ENCODE measurements around the gene BRIP1.
"Not testable (repeated sequence)": the region's sequence is repeated elsewhere in the genome, so short reads cannot be mapped to it uniquely, and the experiment has no call there.

Gene BRIP1

DNA sequence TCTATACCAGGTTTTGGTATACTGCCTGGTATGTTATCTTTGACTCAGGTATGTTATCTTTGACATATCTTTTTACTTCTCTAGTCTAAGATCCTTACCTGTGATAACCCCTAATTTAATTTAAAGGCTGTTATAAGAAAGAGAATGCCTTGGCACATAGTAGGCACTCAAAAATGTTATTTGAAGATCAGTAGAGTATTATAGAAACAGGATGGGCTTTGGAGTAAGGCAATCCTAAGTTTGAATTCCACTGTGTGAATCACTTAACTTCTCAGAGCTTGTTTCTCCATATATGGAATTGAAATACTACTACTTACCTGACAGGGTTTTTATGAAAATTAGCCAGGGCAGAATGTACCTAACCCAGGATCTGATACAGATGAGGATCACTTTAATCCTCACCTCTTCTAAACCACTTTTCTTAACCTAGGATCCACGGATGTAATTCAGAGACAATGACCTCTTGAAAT lies 1.2 kb downstream of the BRIP1 start:
- peak; percentile 74 for DNase-seq

DNA sequence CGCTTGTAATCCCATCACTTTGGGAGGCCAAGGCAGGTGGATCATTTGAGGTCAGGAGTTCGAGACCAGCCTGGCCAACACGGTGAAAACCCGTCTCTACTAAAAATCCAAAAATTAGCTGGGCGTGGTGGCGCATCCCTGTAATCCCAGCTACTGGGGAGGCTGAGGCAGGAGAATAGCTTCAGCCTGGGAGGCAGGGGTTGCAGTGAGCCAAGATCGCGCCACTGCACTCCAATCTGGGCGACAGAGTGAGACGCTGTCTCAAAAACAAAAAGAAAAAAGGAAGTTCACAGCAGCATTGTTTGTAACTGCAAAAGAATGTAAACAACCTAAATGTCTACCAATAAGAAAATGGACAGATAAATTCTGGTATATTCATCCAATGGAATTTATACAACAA lies 2.9 kb downstream of the BRIP1 start:
- not testable (repeated sequence) for DNase-seq

DNA sequence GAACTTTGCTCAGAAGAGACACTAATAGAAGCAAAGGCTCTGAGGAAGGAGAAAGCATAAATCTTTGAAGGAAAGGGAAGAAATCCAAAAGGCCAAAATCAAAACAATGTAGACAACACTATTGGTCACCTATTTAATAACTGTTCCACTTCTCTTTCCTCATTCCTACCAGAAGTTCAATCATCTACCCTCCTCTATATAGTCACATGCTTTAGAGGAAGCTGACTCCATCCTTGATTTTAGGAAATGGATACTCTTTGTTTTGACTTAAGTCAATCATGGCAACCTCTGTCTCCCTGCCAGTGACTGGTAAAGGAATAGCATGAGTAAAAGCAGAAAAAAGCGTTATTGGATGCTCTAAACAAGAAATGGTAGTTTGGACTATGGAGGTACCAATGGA lies 7.3 kb downstream of the BRIP1 start:
- no peak for DNase-seq

DNA sequence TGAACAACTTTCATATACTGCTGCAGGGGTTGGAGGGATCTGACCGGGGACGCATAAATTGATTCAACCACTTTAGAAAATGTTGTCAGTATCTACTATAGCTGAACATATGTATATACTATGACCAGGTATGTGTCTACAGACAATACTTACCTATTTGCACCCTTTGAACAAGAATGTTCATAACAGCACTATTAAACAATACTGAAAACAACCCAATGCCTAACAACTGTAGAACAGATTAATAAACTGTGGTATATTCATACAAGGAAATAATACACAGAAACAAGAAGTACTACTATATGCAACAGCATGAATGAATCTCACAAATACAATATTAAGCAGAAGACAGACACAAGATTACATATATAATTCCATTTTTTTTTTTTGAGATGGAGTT lies 10.5 kb downstream of the BRIP1 start:
- DNase-seq = no peak

DNA sequence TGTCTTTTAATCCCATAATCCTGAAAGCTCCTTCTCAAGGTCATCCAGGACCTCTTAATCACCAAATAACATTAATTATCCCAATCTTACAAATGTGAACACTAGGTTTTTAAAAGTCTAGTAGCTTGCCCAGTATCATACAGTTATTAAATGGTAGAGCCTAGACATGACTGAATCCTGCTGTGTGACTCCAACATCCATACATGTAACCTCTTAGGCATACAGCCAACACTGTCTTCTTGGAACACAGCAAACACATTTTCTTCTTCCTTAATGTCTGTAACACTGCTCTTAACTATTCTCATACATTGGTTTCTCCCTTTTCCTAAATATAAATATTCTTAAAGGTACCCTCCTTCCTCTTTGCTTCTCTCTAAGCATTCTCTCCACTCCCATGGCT lies 13.7 kb downstream of the BRIP1 start:
- DNase-seq = no peak

DNA sequence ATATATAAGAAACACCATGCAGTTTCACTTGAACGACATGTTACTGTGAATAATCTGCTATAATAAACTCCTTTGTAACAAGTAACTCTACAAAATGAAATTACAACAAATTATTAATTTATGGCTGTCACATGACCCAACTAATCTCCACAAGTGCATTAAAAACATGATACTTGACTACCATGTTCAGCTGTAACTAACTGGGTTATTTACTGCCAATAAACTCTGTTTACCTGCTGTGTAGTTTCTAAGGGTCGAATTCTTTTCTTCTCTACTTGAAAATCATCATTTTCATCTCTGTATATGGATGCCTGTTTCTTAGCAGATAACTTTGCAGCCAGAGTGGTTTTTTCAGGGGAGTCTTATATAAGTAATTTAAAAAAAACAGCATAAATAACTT lies 14.4 kb downstream of the BRIP1 start:
- no peak for DNase-seq

DNA sequence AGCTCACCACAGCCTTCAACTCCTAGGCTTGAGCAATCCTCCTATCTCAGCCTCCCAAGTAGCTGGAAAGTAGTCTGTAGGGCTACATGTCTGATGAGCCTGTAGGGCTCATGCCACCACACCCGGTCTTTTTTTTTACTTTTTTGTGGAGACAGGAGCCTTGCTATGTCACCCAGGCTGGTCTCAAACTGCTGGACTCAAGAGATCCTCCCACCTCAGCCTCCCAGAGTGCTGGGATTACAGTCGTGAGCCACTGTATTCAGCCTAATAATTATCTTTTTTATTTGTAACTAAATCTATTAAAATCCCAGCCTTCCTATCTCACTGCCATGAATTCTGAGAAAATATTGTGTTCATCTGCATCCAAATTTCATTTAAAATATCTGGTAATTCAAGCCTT lies 15.1 kb downstream of the BRIP1 start:
- no peak for DNase-seq

DNA sequence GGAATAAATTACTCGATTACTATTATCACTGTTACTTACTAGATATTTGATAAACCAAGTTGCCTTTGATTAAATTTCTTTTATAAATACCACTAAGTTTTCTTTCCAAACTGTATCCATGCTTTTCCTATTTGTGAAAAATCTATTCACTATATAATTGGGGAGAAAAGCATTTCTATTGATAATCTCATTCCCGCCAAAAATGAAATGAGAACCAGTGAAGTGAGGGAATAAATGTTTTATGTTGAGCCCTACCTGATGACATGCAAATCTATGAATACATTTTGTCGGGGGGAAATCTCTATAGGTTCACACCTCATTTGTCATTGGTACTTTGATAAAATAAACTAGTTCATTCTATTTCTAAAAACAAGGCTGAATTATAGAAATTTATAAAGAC lies 15.7 kb downstream of the BRIP1 start:
- no peak for DNase-seq

DNA sequence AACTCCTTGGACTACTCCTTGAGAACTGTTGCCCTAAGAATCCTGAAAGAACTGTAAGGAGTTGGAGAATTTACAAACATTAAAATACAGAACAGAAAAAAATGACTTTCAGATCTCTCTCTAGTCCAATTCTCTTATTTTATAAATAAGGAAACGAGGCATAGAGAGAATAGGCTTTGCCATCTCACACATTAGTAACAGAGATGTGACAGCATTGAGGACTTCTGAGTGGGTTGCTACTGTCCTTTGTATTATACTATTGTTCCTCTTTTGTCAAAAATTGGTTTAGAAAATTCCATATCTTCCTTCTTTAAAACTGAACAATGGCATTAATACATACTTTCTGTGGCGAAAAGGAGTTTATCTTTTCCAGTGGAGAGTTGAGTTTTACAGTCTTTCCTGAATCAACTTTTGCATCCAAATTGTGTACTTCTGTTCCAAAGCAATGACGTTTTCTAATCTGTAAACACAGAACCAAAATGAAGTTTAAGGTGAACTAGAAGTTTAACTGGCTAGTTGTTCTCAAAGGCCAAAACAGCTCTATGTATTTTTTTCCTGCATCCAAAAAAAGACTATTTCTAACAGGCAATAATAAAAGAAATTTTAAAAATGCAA lies 16.5 kb downstream of the BRIP1 start:
- DNase-seq = no peak

DNA sequence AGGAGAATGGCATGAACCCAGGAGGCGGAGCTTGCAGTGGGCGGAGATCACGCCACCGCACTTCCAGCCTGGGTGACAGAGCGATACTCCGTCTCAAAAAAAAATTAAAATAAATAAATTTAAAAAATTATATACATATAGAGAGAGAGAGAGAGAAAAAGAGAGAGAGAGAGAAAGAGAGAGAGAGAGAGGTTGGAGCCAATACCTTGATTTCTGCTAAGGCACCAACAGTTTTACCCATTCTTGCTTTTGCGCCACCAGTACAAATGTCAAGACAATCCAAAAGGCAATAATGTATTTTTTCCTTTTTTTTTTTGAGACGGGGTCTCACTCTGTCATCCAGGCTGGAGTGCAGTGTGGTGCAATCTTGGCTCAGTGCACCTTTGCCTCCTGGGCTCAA lies 17.2 kb downstream of the BRIP1 start:
- DNase-seq = no peak

DNA sequence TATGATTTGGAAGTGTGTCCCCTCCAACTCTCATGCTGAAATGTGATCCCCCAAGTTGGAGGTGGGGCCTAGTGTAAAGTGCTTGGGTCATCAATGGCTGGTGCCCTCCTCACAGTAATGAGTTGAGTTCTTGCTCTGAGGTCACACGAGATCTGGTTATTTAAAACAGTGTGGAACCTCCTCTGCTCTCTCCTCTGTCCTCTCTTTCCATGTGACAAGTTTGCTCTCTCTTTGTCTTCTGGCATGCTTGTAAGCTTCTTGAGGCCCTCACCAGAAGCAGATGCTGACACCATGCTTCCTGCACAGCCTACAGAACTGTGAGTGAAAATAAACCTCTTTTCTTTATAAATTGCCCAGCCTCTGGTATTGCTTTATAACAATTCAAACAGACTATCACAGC lies 19.9 kb downstream of the BRIP1 start:
- no peak for DNase-seq

DNA sequence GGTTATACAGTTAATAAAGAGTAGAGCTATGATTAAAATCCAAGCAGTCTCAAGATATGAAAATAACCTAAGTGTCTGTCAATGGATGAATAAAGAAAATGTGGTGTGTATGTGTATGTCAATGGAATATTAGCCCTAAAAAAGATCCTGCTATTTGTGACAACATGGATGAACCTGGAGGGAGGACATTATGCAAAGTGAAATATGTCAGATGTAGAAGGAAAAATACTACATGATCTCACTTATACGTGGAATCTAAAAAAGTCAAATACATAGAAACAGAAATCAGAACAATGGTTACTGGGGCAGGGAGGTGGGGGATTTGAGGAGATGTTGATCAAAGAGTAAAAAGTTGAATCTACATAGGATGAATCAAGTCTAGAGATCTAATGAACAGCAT lies 20.4 kb downstream of the BRIP1 start:
- DNase-seq = no peak

DNA sequence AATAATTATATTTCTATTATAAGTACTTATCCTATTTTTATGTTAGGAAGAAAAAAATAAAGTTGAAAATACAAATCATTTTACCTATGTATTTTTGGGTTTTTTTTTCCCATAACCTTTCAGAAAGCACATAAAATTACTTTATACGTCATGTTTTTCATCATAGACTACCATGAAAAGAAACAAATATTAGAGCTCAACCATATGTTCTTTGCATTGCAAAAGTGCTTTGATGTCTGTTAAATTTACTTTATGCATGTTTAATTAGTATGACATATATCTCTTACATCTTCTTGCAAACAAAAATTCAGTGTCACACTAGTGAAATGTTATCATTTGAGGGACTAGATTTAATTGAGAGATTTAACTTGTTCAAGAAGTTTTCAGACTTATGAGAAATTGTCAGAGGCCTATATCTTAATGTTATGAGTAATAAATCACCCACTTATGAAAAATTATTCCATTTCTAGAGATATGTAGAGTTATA lies 24.0 kb downstream of the BRIP1 start:
- no peak for DNase-seq

DNA sequence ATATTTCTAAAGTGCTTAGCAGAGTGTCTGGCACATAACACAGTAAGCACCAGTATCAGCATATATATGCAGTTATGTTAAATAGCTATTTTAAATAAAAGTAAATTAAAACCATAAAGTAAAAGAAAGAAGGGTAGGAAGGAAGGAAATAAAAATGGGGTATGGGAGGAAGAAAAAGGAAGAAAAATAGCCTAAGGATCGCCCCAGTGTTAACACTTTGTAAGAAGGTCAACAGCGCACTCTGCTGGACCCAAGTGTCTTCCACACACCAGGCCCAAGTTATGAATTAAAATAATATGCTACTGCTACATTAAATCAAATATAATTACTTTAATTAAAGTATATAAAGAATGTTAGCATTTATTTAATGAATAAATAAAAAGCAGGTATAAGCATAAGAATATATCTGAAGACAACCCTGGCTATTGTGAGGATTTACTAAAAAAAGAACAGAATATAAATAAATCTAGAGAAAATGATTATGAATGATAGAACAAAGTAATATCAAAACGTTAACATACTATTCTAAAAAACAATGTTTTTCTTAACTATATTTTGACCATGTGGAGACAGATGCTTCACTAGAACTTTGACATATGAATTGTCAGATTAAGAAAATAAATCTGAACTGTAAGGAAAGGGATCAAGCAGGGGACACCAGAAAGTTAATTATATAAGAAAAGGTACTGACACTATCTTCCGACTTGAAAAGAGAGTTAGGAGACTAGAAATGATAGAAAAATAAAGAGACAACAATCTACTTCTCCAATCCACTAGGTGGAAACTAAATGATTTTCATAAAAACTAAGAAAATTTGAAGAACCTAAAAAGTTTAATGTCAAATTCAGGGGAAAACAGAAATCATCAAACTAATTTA lies 25.9 kb downstream of the BRIP1 start:
- peak; percentile 57 for DNase-seq

DNA sequence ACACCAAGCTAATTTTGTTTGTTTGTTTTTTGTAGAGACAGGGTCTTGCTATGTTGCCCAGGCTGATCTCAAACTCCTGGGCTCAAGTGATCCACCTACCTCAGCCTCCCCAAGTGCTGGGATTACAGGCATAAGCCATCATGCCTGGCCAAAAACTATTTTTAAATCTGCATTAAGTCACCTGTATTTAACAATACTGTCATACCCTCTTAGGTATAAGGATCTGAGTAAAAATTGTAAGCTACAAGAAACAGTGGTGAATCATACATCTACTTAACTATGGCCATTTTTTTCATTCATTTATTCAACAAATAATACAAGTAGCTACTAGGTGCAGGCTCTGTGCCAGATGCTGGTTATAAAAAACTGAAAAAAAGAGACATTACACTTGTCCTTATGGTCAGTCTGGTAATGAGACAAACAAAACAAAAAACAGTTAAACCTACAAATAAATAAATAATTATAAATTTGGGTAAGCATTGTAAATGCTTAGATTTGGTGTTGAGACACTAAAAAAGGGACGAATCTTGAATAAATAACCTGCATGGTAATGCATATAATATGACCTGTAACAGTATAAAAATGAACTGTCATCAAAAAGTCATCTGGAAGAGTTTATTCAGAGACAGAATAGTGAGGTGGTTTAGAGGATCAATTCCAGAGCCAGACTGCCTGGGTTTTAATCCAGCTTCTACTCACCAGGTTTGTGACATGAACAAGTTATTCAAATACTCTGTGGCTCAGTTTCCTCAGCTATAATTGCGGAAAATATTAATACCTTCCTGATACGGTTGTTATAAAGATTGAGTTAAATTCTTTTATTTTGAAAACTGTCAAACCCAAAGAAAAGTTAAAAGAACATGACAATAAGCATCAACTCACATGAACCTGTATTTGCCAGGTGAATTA lies 26.8 kb downstream of the BRIP1 start:
- DNase-seq = no peak

DNA sequence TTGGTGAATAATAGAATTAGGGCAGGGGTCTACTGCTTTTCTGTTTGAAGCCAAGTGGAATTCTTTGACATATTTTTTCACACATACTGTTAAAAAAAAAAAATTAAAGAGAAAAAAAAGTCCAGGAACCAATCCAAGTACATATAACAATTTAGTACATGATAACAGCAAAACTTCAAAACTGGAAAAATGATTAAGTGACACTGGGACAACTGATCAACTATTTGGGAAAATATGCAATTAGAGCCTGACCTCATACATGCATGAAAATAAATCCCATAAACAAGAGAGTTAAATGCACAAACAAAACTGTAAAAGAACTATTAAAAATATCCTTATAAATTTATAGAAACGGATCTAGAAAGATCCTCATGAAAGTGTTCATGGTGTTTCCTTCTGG lies 27.7 kb downstream of the BRIP1 start:
- DNase-seq = no peak

DNA sequence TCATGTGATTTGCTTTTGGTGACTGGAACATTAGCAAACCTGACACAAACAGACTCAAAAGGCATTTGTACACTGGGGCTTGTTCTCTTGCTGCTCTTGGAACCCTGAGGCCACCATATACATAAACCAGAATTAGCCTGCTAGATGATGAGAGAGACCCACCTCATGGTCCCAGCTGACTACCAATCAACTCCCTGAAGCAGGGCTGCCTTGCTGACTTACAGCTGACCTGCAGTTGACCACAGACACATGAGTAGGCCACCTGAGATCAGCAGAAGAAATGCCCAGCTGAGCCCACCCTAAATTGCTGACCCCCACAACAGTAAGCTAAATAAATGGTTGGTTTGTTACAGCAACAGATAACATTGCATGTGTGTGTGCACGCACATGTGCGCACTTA lies 28.7 kb downstream of the BRIP1 start:
- no peak for DNase-seq

DNA sequence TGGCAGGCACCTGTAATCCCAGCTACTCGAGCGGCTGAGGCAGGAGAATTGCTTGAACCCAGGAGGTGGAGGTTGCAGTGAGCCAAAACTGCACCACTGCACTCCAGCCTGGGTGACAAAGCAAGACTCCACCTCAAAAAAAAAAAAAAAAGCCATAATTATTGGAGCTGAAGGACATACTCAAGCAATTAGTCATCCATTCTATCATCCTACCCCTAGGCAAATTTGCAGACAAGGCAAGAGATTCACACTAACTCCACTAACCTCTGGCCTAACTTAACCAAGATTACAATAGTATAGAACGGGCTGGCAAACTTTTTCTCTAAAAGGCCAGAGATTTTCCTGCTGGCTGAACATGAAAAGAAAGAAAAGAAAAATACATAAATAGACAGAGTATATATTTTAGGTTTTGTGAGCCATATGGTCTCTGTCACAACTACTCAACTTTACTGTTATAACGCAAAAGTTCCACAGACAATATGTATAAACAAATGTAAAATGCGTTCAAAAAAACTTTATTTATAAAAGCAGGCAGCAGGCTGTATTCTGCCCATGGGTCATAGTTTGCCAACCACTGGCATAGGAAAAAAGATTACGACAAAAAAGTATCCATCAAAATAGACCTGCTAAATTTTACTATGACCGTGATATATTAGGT lies 29.7 kb downstream of the BRIP1 start:
- peak; percentile 90 for DNase-seq

DNA sequence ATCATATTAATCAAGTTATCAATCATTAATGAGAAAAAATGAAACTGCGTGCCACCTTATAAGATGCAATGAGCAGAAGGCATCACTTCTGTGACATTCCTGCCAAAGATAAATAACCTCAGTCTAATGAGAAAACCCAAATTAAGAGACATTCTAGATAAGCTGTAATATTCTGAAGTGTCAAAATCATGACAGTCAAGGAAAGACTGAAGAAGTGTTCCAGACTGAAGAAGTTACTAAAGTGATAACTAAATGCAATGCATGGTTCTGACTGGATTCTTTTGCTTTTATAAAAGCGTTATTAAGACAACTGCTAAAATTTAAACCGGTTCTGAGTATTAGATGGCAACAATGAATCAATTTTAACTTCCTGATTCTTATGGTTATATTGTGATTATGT lies 30.9 kb downstream of the BRIP1 start:
- no peak for DNase-seq

DNA sequence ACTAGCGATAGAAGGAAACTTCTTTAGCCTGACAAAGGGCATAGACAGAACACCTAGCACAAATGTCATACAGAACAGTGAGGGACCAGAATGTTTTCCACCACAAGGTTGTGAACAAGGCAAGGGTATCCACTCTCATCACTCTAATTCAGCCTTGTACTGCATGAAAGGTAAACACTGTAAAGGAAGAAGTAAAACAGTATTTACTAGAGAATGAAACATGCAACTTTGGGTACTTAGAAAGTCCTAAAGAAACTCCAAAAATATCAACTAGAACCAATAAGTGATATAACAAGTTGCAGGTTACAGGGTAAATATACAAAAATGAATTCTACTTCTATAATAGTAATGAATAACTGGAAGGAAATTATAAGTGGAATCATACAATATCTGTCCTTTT lies 32.2 kb downstream of the BRIP1 start:
- no peak for DNase-seq

DNA sequence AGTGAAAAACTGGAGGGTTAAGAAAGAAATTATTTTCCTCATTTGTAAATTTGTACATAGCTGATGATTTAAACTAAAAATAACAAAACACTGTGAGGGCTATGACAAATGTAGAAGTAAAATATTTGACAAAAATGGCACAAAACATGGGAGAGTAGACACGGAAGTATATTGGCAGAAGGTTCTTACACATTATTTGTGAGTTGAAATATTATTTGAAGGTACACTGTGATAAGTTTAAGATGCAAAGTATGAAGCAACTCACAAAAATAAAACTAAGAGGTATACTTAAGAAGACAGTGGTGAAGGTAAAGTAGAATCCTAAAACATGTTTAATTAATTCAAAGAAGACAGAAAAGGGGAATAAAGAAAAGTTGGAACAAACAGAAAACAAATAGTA lies 34.6 kb downstream of the BRIP1 start:
- DNase-seq = no peak

DNA sequence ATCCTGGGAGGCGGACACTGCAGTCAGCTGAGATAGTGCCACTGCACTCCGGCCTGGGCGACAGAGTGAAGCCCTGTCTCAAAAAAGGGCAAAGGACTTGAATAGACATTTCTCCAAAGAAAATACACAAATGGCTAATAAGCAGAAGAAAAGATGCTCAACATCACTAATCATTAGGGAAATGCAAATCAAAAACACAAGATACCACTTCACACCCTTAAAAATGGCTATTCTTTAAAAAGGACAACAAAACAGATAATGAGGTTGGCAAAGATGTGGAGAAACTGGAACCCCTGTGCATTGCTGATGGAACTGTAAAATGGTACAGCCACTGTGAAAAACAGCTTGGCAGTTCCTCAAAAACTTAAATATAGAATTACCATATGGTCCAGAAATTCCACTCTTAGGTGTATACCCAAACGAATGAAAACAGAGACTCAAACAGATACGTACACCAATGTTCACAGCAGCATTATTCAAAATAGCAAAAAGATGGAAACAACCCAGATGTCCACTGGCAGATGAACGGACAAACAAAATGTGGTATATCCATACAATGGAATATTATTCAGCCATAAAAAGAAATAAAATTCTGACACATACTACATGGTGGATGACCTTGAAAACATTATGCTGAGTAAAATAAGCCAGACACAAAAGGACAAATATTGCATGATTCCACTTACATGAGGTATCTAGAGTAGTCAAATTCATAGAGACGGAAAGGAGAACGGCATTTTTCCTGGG lies 35.5 kb downstream of the BRIP1 start:
- DNase-seq = no peak
